Activated CD4-positive, alpha-beta T cell treated with anti-CD3 and anti-CD28 coated beads, Interleukin-2, Interleukin-6, amounts not matched to agents 100 ng/mL and 50 ng/mL, durations not matched to agents 16 hours and 8 hours (primary cell): ENCODE data around the gene KRT77.
"Not testable (repeated sequence)": the region's sequence is repeated elsewhere in the genome, so short reads cannot be mapped to it uniquely, and the experiment has no call there.

Experiments
- DNase-seq: peaks from one replicate; pipeline ENCODE4 v3.0.0-alpha.2; 2020

KRT77 gene

GRCh38 chr12:52703424-52703823, at the start of gene KRT77:
Gene KRT77, minus strand, starts transcription at chr12:52703524. Its CDS starts 90 bp downstream, at chr12:52703434.
- DNase-seq: no peak

- no peak for DNase-seq
Observed at GRCh38 chr12:52752516-52752915, 49.2 kb upstream of the KRT77 start.

GRCh38 chr12:52751795-52752194, 48.5 kb upstream of the KRT77 start:
- no peak for DNase-seq

GRCh38 chr12:52750532-52750931, 47.2 kb upstream of the KRT77 start:
- DNase-seq: not testable (repeated sequence)

GRCh38 chr12:52749827-52750226, 46.5 kb upstream of the KRT77 start:
- no peak for DNase-seq

GRCh38 chr12:52748578-52748977, 45.3 kb upstream of the KRT77 start:
- DNase-seq: no peak

- no peak for DNase-seq
Observed at GRCh38 chr12:52745554-52745953, 42.2 kb upstream of the KRT77 start.

- no peak for DNase-seq
Observed at GRCh38 chr12:52744493-52745156, 41.3 kb upstream of the KRT77 start.

GRCh38 chr12:52742822-52743457, 39.6 kb upstream of the KRT77 start:
- no peak for DNase-seq

- DNase-seq: no peak
Observed at GRCh38 chr12:52742196-52742580, 38.9 kb upstream of the KRT77 start.

- DNase-seq: peak; percentile 56
Observed at GRCh38 chr12:52741375-52742195, 38.3 kb upstream of the KRT77 start.

GRCh38 chr12:52740584-52740983, 37.3 kb upstream of the KRT77 start:
- no peak for DNase-seq

- DNase-seq: no peak
Observed at GRCh38 chr12:52739963-52740362, 36.6 kb upstream of the KRT77 start.

- DNase-seq: no peak
Observed at GRCh38 chr12:52735816-52736632, 32.7 kb upstream of the KRT77 start.

GRCh38 chr12:52735106-52735505, 31.8 kb upstream of the KRT77 start:
- DNase-seq: no peak

- no peak for DNase-seq
Observed at GRCh38 chr12:52730793-52731192, 27.5 kb upstream of the KRT77 start.

- DNase-seq: no peak
Observed at GRCh38 chr12:52730383-52730782, 27.1 kb upstream of the KRT77 start.

- no peak for DNase-seq
Observed at GRCh38 chr12:52729147-52729546, 25.8 kb upstream of the KRT77 start.

- DNase-seq: no peak
Observed at GRCh38 chr12:52728374-52728773, 25.1 kb upstream of the KRT77 start.

- DNase-seq: no peak
Observed at GRCh38 chr12:52727037-52727436, 23.7 kb upstream of the KRT77 start.

- no peak for DNase-seq
Observed at GRCh38 chr12:52726451-52726850, 23.1 kb upstream of the KRT77 start.

GRCh38 chr12:52724384-52724783, 21.1 kb upstream of the KRT77 start:
- no peak for DNase-seq

- no peak for DNase-seq
Observed at GRCh38 chr12:52722680-52723079, 19.4 kb upstream of the KRT77 start.
